Raji (cell line): ENCODE data around the gene ESPNL.

Experiments used
- POLR2A ChIP-seq: IDR thresholded peaks from 2 replicates; pipeline ENCODE4 v1.6.1; 2011; ENCODE audit warnings: low read depth, low read length, control low read depth; ENCODE audit not compliant: insufficient read depth

Gene ESPNL

GRCh38 chr2:238069021-238069709, 31.0 kb upstream of the ESPNL start:
- TF ChIP-seq POLR2A, result no peak

DNA sequence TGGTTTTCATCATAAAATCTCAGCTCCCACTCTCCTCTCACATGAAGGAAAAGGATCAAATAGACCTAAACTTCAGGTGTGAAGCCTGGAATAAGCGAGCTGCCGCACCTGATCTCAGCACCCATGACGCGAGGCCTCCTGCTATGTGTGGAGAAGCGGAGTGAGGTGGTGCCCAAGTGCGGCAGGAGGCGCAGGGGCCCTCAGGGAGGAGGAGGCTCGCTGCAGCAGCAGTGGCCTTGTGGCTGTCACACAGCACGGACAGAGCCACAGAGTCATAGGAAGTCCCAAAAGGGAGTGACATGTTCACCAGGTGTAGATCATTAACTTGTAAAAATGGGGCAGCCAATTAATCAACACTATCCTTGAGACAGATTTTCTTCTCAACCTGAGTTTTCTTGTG, 30.3 kb upstream of the ESPNL start:
- no peak for TF ChIP-seq POLR2A

DNA sequence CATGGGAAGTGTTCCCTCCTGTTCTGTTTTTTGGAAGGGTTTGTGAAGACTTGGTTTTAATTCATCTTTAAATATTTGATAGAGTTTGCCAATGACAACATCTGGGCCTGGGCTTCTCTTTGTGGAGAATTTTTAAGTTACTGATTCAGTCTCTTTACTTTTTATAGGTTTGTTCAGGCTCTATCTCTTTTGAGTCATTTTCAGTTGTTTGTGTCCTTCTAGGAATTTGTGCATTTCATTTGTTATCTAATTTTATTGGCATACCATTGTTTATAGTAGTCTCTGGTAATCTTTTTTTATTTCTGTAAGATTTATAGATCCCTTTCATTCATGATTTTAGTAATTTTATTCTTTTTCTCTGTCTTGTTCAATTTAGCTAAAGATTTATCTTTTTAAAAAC, 24.7 kb upstream of the ESPNL start:
- TF ChIP-seq POLR2A, result no peak

DNA sequence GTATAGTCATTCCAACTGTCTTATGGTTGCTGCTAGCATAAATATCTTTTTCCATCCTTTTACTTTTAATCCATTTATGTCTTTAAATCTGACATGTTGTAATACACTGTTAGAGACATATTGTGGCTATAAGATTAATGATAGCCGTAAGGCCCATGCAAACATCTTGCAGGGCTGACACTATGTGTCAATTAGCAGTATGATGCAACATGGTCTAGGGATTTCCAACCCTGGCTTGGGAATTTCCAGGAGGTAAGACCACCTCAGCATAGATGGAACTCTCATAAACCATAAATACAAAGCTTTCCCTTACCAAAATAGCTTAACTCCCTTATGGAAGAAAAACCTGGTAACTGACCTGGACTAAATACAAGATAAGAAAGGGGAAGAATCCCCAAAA, 22.8 kb upstream of the ESPNL start:
- TF ChIP-seq POLR2A, result no peak

DNA sequence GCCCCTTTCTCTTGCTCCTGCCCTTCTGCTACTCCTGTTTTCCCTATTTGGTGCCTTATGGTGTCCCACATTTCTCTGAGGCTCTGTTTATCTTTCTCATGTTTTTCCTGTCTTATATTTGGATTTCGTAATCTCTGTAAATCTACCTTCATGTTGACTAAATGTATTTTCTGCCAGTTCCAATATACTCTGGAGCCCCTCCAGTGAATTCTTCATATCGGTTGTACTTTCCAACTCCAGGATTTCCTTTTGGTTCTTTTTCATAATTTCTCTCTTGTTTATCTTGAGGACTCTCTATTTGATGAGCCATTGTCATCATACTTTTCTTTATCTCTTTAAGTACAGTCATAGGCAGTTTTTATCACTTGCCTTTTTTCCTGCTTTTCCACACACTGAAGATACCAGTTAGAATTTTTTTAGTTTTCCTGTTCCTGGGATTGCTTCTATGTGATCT, 20.2 kb upstream of the ESPNL start:
- TF ChIP-seq POLR2A, result no peak

GRCh38 chr2:238080518-238080917, 19.6 kb upstream of the ESPNL start:
- TF ChIP-seq POLR2A, result no peak

GRCh38 chr2:238081150-238081549, 19.0 kb upstream of the ESPNL start:
- no peak for TF ChIP-seq POLR2A

GRCh38 chr2:238081561-238081960, 18.6 kb upstream of the ESPNL start:
- no peak for TF ChIP-seq POLR2A

- TF ChIP-seq POLR2A, result no peak
Measured at GRCh38 chr2:238082151-238082550, 18.0 kb upstream of the ESPNL start.

DNA sequence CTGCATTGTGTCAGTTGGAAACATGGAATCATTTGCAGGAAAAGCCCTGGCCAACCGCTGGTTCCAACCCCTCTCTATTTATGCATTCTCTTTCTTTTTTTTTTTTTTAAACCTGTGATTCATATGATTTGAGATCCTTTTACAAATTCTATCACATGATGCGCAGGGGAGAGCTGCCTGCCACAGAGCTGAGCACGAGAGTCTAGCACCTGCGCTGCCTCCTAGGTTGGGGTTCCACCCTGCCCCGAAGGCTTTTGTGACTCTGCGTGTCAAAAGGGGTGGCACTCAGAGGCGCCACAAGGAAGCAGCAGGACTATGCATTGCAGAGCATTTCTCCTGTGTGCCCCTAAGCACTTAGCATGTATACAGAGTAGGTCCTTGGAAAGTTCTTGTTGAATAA, 17.3 kb upstream of the ESPNL start:
- TF ChIP-seq POLR2A, result no peak

GRCh38 chr2:238083919-238084318, 16.2 kb upstream of the ESPNL start:
- TF ChIP-seq POLR2A, result no peak

DNA sequence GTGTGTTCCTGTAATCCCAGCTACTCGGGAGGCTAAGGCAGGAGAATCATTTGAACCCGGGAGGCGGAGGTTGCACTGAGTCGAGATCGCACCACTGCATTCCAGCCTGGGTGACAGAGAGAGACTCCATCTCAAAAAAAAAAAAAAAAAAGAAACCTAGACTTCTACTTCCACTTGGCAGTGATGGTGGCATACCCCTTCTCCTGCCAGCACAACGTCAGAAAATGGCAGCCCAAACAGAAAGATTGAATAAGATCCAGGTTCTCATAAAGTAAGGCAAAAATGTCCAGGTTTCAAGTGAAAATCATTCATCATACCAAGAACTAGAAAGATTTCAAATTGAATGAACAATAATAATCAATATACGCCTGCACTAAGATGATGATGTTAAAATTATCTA, 15.4 kb upstream of the ESPNL start:
- no peak for TF ChIP-seq POLR2A

DNA sequence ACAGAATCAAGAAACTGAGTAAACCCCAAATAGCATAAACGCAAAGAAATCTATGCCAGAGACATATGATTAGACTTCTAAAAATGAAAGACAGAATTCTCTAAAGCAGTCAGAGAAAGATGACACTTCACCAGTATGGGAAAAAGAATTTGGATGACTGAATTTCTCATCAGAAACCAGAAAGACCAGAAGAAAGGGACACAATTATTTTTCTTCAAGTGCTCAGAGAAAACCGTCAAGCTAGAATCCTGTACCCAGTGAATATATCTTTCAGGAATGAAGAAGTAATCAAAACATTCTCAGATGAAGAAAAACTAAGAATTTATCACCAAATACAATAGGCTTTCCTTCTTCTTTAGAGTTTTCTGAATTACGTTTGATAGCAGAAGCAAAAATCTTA, 14.2 kb upstream of the ESPNL start:
- no peak for TF ChIP-seq POLR2A

DNA sequence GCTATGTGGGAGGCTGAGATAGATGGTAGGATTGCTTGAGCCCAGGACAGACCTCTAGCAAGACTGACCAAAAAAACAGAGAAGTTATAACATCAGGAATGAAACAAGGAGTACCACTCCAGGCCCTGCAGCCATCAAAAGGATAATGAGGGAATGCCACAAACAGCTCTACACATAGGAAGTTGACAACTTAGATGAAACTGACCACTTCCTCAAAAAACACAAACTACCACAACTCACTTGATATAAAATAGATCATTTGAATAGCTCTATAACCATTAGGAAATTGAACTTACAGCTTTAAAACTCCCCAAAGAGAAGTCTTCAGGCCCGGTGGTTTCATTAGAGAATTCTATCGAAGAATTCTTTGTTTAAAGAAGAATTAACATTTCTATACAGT, 12.9 kb upstream of the ESPNL start:
- TF ChIP-seq POLR2A, result no peak

DNA sequence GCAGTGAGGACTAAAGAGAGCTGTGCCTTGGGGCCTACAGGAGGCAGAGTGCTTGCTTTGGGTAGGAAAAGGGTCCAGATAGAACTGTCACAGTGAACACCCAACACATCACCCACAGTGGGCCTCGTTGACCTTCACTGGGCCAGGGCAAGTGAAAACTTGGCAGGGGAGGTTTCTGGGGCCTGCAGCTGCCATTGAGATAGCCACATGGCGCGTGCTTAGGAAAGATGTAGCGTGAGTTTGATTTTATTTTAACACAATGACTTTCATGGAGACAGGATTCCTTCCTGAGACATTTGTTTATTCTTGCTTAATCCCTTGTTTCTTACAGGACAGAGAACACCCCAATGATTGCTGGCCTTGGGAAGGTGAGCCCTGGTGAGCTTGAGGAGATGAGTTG, 9.3 kb upstream of the ESPNL start:
- TF ChIP-seq POLR2A, result no peak

GRCh38 chr2:238091436-238092060, 8.6 kb upstream of the ESPNL start:
- TF ChIP-seq POLR2A, result no peak
